NCI-H2107 treated with DMSO at 0.1 percent for 48 hours (cell line): ENCODE data around the gene CLMP.
"Not testable (repeated sequence)": the region's sequence is repeated elsewhere in the genome, so short reads cannot be mapped to it uniquely, and the experiment has no call there.

Experiments used
- DNase-seq: peaks from one replicate; lab custom pipeline; 2025; ENCODE audit not compliant: unreplicated experiment; lab: John Stamatoyannopoulos, UW

CLMP gene

DNA sequence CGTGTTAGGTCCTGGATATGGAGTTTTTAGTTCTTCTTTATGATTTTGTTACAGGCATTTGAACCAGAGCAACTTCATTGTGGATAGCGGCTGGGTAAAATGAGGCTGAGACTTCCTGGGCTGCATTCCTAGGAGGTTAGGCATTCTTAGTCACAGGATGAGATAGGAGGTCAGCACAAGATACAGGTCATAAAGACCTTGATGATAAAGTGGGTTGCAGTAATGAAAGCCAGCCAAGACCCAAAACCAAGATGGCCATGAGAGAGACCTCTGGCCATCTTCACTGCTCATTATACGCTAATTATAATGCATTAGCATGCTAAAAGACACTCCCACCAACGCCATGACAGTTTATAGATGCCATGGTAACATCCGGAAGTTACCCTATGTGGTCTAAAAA lies 23.4 kb upstream of the CLMP start:
- DNase-seq = no peak

DNA sequence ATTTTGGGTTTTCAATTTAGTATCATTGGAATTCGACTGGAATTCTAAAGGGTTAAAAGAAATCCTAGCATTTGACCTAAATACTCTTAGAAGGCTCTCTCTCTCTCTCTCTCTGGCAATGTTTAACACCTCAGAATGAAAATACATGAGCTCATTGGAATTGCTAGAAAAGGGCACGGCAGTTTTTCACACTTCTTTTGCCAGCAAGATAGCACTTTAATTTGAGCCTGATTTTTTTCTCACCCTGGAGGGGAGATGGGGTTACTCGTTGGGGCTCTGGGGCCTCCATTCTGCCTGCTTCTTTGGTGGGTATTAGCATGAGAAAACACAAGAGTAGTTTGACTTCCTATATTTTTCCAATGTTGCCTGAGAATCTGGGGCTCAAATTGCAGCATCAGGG lies 22.8 kb upstream of the CLMP start:
- DNase-seq = no peak

DNA sequence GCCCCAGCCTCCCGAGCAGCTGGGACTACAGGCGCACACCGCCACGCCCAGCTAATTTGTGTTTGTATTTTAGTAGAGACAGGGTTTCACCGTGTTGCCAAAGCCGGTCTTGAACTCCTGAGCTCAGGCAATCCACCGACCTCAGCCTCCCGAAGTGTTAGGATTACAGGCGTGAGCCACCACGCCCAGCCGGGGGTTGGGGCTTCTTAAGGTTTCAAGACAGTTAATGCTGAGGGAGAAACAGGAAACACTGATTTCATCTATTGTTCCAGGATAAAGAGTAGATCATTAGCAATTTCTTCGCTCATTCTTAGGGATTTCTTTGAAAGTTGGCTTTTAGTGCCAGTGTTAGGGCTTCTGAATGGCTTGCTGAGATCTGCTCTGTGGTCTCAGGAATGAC lies 21.2 kb upstream of the CLMP start:
- no peak for DNase-seq

DNA sequence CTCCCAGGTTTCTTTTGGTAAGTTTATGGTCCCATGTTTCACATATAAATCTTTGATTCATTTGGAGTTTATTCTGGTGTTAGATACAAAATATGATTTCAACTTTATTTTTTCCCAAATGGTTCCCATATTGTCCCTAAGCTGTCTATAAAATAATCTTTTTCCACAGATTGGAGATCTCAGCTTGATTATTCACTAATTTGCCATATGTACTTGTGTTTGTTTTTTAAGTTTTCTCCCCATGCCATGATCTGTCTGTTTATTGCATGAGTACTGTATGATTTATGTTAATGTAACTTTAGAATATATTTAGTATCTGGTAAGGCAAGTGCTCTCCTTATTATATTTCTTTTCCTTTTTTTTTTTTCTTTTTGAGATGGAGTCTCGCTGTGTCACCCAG lies 19.9 kb upstream of the CLMP start:
- DNase-seq = no peak

DNA sequence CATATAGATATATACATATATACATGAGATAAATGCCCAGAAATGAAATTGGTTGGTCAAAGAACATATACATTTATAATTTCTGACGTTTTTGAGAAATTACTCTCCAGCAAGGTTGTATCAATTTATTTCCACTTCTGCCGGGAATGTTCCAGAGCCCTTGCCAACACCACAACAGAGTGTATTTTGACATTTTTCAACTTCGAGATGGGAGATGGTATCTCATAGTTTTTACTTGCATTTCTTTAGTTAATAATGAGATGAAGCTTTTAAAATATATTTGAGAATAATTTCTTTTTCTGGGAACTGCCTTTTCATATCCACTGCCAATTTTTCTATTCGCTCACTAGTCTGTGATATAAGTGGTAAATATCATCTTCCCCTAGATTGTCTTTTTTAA lies 19.3 kb upstream of the CLMP start:
- DNase-seq = no peak

DNA sequence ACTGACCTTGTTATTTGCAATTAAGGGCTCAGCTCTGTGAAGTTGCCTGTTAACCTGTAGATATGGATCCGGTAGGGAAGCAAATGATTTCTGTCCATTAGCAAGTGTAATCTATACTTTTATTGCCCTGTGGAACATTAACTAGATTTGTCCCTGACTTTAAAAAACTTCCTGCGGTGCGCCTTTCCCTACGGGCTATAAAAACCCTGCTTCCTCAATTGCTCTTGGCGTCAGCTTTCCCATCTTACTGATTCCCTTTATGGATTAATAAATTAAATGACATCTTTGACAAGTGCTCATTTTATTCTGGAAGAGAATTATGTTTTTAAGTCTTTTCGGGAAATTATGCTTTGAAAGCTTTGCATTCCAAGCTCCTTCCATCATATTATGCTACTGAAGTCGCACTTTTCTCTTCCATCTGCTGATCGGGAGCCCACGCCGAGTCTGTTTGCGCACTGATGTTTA lies 18.3 kb upstream of the CLMP start:
- no peak for DNase-seq

DNA sequence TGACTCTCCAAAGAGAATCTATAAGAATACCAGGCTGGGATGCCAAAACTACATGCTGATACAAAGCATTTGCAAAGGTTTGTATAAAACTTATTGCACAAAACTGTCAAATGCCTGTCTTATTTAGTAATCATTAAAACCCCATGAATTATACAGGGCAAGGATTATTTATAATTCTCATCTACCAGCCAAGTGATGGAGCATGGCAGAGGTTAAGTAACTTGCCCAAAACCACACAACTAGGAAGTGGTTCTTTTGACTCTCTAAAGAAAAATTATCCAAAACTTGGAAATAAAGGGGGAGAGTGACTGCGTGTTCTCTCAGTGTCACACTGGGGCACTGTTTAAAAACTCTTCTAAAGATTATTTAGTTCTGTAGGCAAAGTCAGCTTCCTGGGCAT lies 17.4 kb upstream of the CLMP start:
- no peak for DNase-seq

DNA sequence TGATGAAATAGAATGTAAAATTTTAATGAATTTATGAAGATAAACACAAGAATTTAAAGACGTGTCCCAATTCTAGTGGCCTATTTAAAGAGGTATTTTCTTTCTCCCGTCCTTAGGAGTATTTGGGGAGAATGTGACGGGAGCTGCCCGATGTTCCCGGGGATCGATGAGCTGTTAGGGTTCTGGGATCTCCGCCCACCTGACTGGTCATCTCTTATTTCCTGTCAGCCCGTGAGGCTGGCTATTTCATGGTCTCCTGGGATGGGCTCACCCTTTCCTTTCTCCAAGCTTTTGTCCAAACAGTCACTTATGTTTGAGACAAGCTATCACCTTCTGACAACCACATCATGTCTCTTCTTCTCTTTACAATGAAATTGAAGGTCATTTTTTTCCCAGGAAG lies 16.9 kb upstream of the CLMP start:
- no peak for DNase-seq

DNA sequence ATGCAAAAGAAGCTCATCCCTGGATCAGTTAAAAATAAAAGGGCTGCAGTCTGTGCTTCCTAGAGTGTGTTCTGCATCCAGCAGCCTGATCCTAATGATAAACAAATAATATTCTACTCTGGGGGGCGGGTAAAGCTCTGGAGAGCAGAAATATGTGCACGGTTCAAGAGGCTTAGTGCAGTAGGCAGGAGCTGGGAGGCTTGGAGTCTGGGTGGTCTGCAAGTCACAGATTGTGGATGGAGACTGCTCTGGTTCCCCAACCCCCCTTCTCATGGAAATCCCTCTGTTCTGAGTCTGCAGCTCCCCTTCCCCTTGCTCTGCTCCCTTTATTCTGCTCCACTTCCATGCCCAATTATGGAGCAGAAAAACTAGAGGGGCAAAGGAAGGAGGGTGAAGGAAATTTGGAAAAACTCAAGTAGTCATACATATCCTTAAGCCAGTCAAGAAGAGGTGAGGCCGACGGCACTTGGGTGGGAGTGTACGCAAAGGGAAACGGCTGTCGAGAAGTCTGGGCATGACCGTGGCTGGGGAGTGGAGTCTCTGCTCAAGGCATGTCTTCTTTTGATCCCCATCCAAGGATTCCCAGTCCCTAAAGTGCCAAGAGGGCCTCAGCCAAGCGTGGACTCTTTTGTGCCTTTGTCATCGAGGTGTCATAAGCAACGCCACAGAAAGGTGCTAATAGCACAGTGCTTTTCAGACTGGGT lies 16.3 kb upstream of the CLMP start:
- DNase-seq = no peak

DNA sequence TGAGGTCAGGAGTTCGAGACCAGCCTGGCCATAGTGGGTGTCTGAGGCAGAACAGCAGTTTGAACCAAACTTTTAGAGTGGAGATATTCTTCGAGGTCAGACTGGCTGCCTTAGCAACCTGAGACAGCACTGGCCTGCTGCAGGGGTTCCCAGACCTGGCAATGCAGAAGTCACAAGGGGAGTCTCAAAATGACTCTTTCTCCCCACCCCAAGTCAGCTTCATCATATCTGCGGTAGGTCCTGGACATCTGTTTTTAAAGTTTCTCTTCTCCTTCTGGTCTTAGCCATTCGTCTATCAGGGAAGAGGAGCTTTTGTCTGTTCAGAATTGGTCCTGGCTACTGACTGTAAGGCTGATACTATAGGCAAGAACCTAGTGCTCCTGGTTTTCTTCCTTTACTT lies 14.5 kb upstream of the CLMP start:
- no peak for DNase-seq

DNA sequence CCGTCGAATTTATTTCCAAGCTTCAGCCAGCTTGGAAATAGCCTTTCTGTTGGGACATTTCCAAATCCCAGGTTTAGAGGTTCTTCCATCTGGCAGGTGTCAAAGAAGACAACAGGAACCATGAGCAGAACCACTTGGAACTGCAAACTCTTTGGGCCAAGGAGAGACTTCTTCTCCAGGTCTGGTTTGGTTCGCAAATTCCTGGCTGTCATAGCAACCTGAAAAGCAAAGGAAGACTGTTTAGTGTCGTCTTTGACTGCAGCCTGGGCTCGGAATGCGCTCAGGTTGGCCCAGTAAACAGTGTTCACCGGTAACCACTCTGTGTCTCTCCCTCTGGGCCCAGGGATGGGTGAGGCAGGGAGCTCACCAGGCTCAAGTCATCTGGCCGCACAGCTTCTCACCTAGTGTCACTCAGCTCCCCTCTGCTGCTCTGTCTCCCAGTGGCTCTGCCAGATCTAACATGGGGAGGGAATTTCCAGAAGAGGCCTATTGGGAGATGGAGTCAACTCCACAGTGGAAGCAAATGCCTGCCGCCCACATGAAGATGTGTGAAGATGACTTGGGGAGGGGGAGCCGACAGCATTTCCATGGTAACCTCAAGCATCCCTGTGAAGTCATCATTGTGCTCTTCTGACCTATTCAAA lies 11.9 kb upstream of the CLMP start:
- DNase-seq = no peak

DNA sequence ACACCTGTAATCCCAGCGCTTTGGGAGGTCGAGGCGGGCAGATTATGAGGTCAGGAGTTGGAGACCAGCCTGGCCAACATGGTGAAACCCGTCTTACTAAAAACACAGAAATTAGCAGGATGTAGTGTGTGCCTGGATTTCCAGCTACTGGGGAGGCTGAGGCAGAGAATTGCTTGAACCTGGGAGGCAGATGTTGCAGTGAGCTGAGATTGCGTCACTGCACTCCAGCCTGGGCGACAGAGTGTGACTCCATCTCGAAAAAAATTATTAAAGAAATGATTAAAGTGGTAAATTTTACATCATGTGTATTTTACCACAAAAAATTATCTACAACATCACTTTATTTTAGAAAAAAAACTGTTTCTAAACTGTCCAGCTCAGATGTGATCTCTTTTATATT lies 11.0 kb upstream of the CLMP start:
- DNase-seq = not testable (repeated sequence)

DNA sequence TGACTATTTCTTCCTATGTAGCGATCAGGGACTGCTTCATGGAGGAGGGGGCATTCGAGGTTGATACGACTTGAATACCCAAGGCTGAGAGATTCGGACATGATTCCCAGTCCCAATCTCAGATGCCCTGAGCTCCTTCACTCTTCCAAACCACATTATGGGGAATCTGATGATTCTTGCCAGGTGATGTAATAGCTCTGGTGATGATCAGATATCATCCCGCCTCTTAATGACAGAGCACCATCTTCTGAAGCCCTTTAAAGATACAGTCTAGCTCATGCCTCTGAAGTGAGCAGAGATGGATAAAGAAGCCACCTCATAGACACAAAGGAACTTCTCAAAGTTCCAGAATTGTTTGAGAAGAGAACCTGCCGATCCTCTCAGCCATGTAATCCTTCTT lies 8.9 kb upstream of the CLMP start:
- DNase-seq = no peak

DNA sequence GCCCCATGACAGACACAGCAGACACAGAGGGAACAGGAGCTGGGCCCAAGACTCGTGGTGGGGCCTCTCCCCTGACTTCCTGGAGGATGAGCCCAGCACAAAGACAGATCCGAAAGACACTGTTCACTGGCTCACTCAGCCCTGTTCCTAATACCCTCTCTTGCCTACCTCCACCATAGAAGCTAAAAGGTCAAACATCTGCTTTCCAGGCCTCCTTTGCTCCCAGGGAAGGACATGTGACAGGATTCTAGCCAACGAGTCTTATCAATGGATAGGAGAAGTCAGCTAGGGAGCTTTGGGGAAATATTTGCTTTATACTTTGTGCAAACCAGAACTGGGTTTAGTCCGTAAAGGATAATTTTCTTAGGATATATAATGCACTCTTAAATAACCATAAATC lies 8.4 kb upstream of the CLMP start:
- no peak for DNase-seq

DNA sequence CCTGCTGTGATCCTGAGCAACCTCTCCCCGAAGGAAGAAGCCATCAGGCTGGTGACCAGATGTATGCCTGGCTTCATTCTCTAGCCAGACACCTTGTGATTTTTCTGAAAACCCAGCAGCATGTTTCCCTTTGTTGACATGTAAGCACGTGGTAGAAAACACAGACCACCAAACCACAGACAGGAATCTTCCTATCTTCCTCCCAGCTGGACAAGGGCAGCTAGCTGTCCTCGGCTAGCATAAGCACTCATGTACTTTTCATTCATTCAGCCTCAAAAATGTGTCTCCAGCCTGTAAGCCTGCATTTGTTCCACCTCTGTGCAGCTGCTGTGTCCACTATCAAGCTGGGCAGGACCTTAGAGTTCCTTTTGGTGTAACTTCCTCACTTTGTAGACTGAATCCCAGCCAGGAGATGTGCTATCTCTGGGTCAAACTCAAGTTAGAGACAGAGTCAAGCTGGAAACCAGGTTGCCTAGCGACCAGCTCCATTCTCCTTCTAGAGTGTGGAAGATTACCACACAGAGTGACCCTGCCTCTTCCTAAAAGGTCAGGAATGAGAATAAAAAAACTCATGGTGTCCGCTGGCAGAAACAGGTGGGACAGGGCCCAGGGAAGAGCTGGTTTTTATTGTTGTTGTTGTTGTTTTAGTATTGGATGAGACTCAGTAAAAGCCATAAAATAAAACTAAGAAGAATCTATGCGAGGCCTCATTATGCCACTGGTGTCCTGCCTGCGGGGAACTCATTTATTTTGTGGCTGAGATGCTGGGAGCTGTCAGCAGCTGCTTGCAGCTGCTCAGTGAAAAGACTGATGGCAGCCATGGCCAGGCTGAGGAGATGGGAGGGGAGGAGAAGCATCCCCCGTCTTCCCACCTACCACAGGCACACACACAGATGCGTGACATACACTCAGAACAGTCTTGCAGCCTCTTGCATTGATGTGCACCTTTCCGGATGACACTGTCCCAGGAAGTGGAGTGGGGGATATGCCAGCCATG lies 7.4 kb upstream of the CLMP start:
- DNase-seq = no peak

DNA sequence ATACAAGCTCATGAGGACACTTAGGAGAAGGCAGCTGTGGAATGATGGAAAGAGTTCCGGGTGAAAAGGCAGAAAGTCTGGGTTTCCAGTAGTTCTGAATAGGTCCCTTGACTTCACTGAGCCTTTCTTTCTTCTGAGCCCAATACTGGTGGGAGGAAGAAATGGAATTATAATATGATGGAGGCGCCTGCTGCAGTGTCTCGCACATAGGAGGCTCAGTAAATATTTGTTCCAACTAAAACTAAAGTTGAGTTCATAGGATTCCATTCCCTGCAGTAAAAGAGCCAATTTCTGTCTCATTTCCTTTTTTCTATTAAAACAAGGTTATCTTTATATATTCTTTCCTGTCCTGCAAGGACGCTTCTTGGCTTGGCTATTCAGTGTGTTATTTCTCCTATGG lies 5.2 kb upstream of the CLMP start:
- no peak for DNase-seq

DNA sequence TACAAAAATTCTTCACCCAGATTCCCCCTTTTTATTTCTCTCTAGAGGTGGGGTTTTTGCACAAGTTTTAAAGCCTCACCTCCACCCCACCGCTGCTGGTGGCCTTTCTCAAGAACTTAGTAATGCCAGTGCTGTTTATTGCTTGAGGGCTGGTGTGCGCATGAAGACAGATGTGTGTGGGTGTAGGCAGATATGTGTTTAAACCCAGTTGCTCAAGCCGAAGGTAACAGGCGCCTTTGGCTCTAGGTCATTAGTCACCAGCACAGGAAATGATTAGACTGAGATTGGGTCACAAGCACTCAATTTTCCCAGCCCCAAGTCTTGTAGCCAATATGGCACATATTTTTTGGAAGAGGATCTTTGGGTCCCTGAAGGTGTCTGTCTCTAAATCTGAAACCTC lies 2.7 kb upstream of the CLMP start:
- no peak for DNase-seq

DNA sequence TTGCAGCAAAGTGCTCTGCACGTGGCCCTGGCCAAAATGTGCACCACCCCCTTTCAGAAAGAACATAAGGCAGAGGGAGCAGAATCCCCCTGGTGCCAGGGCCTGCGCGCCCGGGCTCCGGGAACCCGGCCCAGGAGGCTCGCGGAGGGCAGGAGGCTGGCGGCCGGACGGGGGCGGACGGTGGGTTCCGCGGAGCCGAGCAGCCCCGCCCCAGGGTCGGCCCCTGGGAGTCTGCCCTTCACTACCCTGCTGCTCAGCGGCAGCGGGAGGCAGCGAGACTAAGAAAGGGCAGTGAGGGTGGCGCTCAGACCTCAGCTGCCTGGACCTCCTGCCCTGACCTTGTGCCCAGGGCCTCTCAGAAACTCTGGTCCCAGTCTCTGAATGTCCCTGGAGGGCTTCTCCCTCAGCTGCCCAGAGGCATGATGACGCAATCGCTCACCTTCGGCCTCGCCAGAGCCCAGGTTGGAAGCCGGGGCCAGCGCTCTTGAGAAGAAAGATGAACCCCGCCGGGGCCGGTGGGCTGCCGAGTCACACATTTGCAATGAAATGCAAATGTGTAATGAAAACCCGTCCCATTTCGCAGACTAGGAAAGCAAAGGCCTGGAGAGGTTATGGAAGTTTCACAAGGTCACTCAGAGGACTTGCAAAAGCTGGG lies 1.1 kb upstream of the CLMP start:
- DNase-seq = no peak

DNA sequence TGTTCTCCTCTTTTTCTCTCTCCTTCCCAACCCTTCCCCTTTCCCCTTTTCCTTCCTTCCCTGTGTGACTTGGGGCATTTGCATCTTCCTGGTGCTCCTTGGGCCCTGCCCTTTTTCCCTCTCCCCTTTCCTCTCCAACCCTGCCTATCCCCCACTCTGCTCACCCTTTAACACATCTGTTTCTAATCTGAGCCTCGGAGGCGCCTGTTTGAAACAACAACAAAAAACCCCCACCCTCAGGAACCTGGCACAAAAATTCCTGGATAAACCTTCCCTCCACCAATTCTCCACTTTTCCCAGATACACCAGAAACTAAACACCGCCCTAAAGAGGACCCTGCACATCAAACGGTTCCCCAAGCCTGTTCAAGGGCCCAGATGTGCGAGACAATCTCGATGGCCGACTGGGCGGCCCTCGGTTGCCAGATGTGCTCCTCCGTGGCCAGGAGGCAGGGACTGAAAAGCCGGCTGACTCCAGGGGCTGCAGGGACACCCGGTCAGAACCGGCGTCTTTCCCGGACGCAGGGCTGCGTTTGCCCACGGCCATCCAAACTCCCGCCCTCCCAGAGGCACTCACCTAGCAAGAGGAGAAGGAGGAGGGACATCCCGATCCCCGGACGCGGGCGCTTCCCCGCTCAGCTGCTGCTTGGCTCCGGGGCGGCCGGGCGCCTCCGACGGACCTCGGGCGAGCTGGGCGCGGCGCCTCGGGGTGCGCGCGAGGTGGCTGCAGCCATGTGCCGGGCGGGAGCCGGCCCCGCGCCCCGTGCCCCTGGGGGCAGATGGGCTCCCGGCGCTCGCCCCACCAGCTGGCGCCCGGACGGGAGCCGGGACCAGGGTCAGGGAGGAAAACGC lies 486 bp downstream of the CLMP start:
- no peak for DNase-seq

DNA sequence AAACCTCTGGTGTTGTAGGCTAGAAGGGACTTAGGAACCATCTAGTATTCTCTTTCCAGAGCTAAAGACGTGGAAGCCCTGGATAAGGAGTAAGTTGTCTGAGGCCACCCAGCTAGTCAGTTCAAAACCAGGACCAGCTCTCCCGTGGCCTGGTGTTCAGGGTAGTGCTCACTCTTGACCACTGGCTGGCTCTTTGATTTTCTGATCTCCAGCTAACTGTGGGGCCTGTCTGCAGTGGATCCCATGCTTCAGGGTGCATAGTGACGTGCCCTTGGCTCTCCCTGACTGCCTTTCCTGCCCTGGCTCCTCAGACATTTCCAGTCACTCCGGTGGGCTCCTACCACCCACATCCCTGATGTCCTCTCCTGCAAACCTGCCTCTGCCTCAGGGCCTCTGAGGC lies 1.3 kb downstream of the CLMP start:
- DNase-seq = no peak
